HG02571 (cell line): ENCODE measurements around the gene SSBP3.

Experiments
- ATAC-seq: cut with Tn5 transposase; IDR thresholded peaks from one replicate; pipeline ENCODE4 v1.9.1; 2021; ENCODE audit warnings: mild to moderate bottlenecking, moderate library complexity; ENCODE audit not compliant: unreplicated experiment

The SSBP3 gene

GRCh38 chr1:54199151-54199764, 206.9 kb downstream of the SSBP3 start:
- no peak for ATAC-seq

DNA sequence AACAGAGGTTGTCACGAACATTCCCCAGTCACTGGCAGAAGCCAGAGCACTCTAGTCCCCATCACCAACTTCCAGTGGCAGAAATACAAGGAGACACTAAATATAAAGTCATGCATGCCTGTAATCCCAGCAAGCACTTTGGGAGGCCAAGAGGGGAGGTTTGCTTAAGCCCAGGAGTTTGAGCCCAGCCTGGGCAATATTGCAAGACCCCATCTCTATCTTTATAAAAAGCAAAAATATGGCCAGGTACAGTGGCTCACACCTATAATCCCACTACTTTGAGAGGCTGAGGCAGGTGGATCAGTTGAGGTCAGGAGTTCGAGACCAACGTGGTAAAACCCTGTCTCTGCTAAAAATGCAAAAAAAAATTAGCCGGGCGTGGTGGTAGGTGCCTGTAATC, 212.7 kb downstream of the SSBP3 start:
- ATAC-seq = no peak

DNA sequence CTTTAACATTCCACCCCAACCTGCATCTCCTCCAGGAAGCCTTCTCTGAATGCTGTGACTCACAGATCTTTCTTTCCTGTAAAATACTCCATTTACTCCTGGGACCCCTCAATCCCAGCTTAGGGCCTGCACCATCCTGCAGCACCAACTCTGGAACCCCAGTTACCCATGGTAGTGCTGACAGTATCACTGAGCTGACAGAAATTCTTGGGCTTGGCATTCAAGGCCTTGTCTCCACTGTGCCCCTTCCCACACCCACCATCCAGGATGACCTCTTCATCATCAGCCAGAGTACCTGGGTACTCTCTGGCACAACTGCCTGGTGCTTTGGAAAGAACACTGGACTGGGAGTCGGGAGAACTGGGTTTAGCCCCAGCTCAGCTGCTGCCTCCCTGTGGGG, 214.7 kb downstream of the SSBP3 start:
- ATAC-seq = no peak

GRCh38 chr1:54190526-54190925, 215.7 kb downstream of the SSBP3 start:
- ATAC-seq = no peak

GRCh38 chr1:54188291-54188690, 217.9 kb downstream of the SSBP3 start:
- no peak for ATAC-seq

- no peak for ATAC-seq
These were observed 220.1 kb downstream of the SSBP3 start for GRCh38 chr1:54186056-54186455.

GRCh38 chr1:54180701-54181360, 225.4 kb downstream of the SSBP3 start:
- ATAC-seq = no peak

GRCh38 chr1:54178296-54179070, 227.7 kb downstream of the SSBP3 start:
- no peak for ATAC-seq

- no peak for ATAC-seq
These were observed 228.5 kb downstream of the SSBP3 start for GRCh38 chr1:54177726-54178125.

DNA sequence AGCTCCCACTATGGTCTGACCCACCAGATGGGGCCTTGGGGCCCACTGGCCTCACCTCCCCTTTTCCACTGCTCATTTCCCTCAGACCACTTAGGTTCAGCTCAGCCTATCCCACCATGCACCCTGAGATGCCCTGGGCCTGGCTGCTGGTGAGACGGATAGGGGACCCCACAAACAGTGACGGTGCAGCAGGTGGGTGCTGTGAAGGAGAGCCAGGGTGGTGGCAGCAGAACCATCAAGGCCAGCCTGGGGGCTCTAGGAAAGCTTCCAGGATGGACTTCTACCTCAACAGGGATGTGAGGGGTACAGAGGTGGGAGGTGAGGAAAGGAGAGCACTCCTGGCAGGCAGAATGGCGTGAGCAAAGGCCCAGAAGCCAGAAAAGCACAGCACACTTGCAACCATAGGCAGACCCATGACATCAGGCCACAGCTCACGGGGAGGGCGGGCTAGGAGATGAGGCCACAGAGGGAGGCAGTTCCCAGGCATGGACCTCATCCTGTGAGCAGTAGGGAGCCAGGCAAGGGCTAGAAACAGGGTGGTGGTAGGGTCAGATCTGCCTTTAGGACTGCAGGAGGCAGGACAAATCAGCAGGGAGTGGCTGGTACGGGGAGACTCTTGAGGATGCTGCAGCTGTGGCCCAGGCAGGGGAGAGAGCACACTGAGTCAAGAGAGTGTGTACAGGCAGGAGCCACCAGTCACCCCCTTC, 229.4 kb downstream of the SSBP3 start:
- no peak for ATAC-seq
